MG63 (cell line): ENCODE data around the gene RSL24D1. TPM values are rescaled to one million over a fixed set of nuclear protein-coding genes. Genes with fewer than 3 reads are reported as not detected.
"Not testable (repeated sequence)": the region's sequence is repeated elsewhere in the genome, so short reads cannot be mapped to it uniquely, and the experiment has no call there.

ENCODE experiments used
- DNase-seq: peaks from one replicate; pipeline ENCODE4 v3.0.0-alpha.2; 2020
- H3K27me3 ChIP-seq: fragments of 250-450 bp; sonication (Bioruptor Pico); 2 replicates; pipeline ENCODE4 v1.5.1; 2020; ENCODE audit warnings: mild to moderate bottlenecking, moderate library complexity
- H3K36me3 ChIP-seq: fragments of 250-450 bp; sonication (Bioruptor Pico); 2 replicates; pipeline ENCODE4 v1.5.1; 2020; ENCODE audit warnings: mild to moderate bottlenecking, moderate library complexity
- H3K4me3 ChIP-seq: fragments of 250-450 bp; sonication (Bioruptor Pico); 2 replicates; pipeline ENCODE4 v1.5.1; 2020; ENCODE audit warnings: mild to moderate bottlenecking, moderate library complexity
- H3K9me3 ChIP-seq: fragments of 250-450 bp; sonication (Bioruptor Pico); 2 replicates; pipeline ENCODE4 v1.5.1; 2020; ENCODE audit warnings: mild to moderate bottlenecking, moderate library complexity
- total RNA-seq: library from RNA; depleted of rRNA; stranded (reverse); fragments of >200 nt; shearing (Covaris generic); gene quantifications from 2 replicates; pipeline ENCODE4 v1.2.3, GENCODE V29; 2014; ENCODE audit warnings: low replicate concordance; rRNA removed

RSL24D1 gene
- total RNA-seq, 1 experiment from 2014 or later = 173 TPM

- no peak for DNase-seq
- H3K4me3 ChIP-seq = no peak overlapping the region
Observed at GRCh38 chr15:55151631-55152030, 45.1 kb downstream of the RSL24D1 start.

GRCh38 chr15:55143132-55143531 lies 53.6 kb downstream of the RSL24D1 start:
- H3K4me3 ChIP-seq, H3K27me3 ChIP-seq, H3K36me3 ChIP-seq, DNase-seq, H3K9me3 ChIP-seq: not testable (repeated sequence)

More at GRCh38 chr15:55151631-55152030, 45.1 kb downstream of the RSL24D1 start:
- H3K36me3 ChIP-seq = no peaks in the 10 kb centered on the region
- no peaks in the 10 kb centered on the region for H3K9me3 ChIP-seq
- no peaks in the 10 kb centered on the region for H3K27me3 ChIP-seq

GRCh38 chr15:55133972-55134371 lies 62.8 kb downstream of the RSL24D1 start:
- Histone ChIP-seq H3K9me3 (peaks cover 3% of the 10 kb centered on the region; the same call in 1 of the 2 replicates), H3K36me3 (no peaks in the 10 kb centered on the region), H3K4me3 (no peak overlapping the region), H3K27me3 (no peaks in the 10 kb centered on the region)
- DNase-seq = no peak

- Histone ChIP-seq H3K4me3 (no peak overlapping the region), H3K27me3 (no peaks in the 10 kb centered on the region), H3K36me3 (no peaks in the 10 kb centered on the region), H3K9me3 (peaks cover 3% of the 10 kb centered on the region; the same call in 1 of the 2 replicates)
- no peak for DNase-seq
Observed at GRCh38 chr15:55132672-55133071, 64.1 kb downstream of the RSL24D1 start.

Other genes starting within 250 kb of the RSL24D1 start
- gene RAB27A, start 92.9 kb upstream of the RSL24D1 start, total RNA-seq = 4.3 and 27.5 TPM in 2 replicates
- 23.3 and 50.0 TPM in 2 replicates for gene PIGBOS1, start 122.2 kb upstream of the RSL24D1 start, total RNA-seq
- gene PIGB, start 122.3 kb upstream of the RSL24D1 start, total RNA-seq = 11.2 and 12.8 TPM in 2 replicates
- gene CCPG1, start 211.4 kb upstream of the RSL24D1 start, total RNA-seq = 13.8 and 19.6 TPM in 2 replicates
- 3.7 TPM in 1 of 2 replicates, not detected in the other for gene PIERCE2, start 211.6 kb upstream of the RSL24D1 start, total RNA-seq